GM23248 (cell line): ENCODE data around the gene ITFG1. TPM values are rescaled to one million over a fixed set of nuclear protein-coding genes. Genes with fewer than 3 reads are reported as not detected.

Experiments used
- DNase-seq: peaks from one replicate; pipeline ENCODE4 v3.0.0-alpha.2; 2015
- H2AFZ ChIP-seq: fragments of 200-600 bp; sonication (generic); 2 replicates; pipeline ENCODE4 v1.6.1; 2016; ENCODE audit warnings: antibody characterized with exemption
- H3F3A ChIP-seq: fragments of 200-600 bp; sonication (generic); 2 replicates; pipeline ENCODE4 v1.6.1; 2016; ENCODE audit warnings: mild to moderate bottlenecking, antibody characterized with exemption, mixed run types; ENCODE audit not compliant: insufficient read depth
- H3K27ac ChIP-seq: fragments of 200-600 bp; sonication (generic); 2 replicates; pipeline ENCODE4 v1.5.1; 2016; ENCODE audit warnings: mild to moderate bottlenecking
- H3K27me3 ChIP-seq: fragments of 200-600 bp; sonication (generic); replicated peaks from 2 replicates; pipeline ENCODE4 v1.6.1; 2016; ENCODE audit warnings: mild to moderate bottlenecking; ENCODE audit not compliant: insufficient read depth
- H3K36me3 ChIP-seq: fragments of 200-600 bp; sonication (generic); 2 replicates; pipeline ENCODE4 v1.6.1; 2016; ENCODE audit warnings: low read depth, mild to moderate bottlenecking
- H3K4me1 ChIP-seq: fragments of 200-600 bp; sonication (generic); 2 replicates; pipeline ENCODE4 v1.6.1; 2016; ENCODE audit warnings: mild to moderate bottlenecking; ENCODE audit not compliant: insufficient read depth
- H3K4me2 ChIP-seq: fragments of 200-600 bp; sonication (generic); one replicate; pipeline ENCODE4 v1.6.1; 2016; ENCODE audit warnings: mild to moderate bottlenecking; ENCODE audit not compliant: unreplicated experiment
- H3K4me3 ChIP-seq: fragments of 200-600 bp; sonication (generic); 2 replicates; pipeline ENCODE4 v1.5.1; 2016; ENCODE audit warnings: mild to moderate bottlenecking
- H3K79me2 ChIP-seq: fragments of 200-600 bp; sonication (generic); 2 replicates; pipeline ENCODE4 v1.6.1; 2016; ENCODE audit warnings: mild to moderate bottlenecking; ENCODE audit not compliant: insufficient read depth
- H3K9ac ChIP-seq: fragments of 200-600 bp; sonication (generic); 2 replicates; pipeline ENCODE4 v1.6.1; 2016; ENCODE audit warnings: mild to moderate bottlenecking
- H3K9me2 ChIP-seq: fragments of 200-600 bp; sonication (generic); 2 replicates; pipeline ENCODE4 v1.6.1; 2016; ENCODE audit warnings: mixed run types, mild to moderate bottlenecking, moderate library complexity; ENCODE audit not compliant: insufficient read depth
- H3K9me3 ChIP-seq: fragments of 200-600 bp; sonication (generic); one replicate; pipeline ENCODE4 v1.6.1; 2017; ENCODE audit warnings: low read depth
- H4K20me1 ChIP-seq: fragments of 200-600 bp; sonication (generic); 2 replicates; pipeline ENCODE4 v1.6.0; 2016; ENCODE audit not compliant: insufficient read depth
- EZH2 ChIP-seq: fragments of 200-600 bp; sonication (generic); IDR thresholded peaks from 2 replicates; pipeline ENCODE4 v1.6.1; 2018; ENCODE audit warnings: antibody characterized with exemption, mild to moderate bottlenecking; ENCODE audit not compliant: insufficient read depth, poor library complexity, severe bottlenecking
- EZH2phosphoT487 ChIP-seq: fragments of 200-600 bp; sonication (generic); IDR thresholded peaks from 2 replicates; pipeline ENCODE4 v1.6.1; 2018; ENCODE audit warnings: antibody characterized with exemption, moderate library complexity, mild to moderate bottlenecking, low read depth; ENCODE audit not compliant: insufficient read depth
- WGBS, 2 experiments: methylation state at CpG; one replicate each; pipeline ENCODE4 v1.1.6; 2015 to 2017; ENCODE audit warnings: low lambda C conversion rate in 2 of 2, low coverage in 1 of 2; ENCODE audit errors: missing lambda C conversion rate in 2 of 2; 5-methylcytosine and 5-hydroxymethylcytosine counted together
- in situ Hi-C: fragments of 300-500 bp; cut with MboI; formaldehyde crosslinking; loops from 2 replicates; pipeline ENCODE4 v1.15.0; 2020
- polyA plus RNA-seq: library from polyadenylated mRNA; unstranded; fragments of >200 nt; fragmentation: Nextera tagmentation; extraction: Ambion mirVana; gene quantifications from 2 replicates; pipeline ENCODE4 v1.2.1, GENCODE V29; 2016
- total RNA-seq: library from RNA; depleted of rRNA; stranded (reverse); fragments of >200 nt; shearing (Covaris generic); gene quantifications from 2 replicates; pipeline ENCODE4 v1.2.3, GENCODE V29; 2014

ITFG1 gene
- total and polyA plus RNA-seq, 2 experiments from 2014 or later, result 78.2 to 111 TPM

DNA sequence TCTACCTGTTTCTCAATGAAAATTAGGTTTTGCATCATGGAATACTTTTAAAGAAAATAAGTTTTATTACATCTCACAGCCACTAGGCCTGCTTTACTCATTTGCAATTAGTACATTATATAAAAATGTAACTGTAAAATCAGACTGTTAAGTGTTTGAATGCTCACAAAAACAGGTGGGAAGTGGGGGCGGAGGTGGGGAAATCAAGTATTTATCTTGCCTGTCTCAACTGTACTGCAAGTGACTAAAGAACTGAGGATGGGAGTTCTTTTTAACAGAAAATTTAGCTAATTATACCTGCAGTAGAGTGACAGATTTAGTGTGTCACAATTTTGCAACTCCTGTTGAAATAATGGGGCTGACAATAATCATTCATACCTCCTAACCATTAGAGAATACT, 34.1 kb downstream of the ITFG1 start:
- TF ChIP-seq EZH2, result no peak
- TF ChIP-seq EZH2phosphoT487, result no peak
- Histone ChIP-seq H3K4me1 (no peaks in the 10 kb centered on the region), H3F3A (no peaks in the 10 kb centered on the region), H3K79me2 (no peaks in the 10 kb centered on the region), H3K9me2 (no peaks in the 10 kb centered on the region), H3K4me2 (no peak overlapping the region), H3K9me3 (no peaks in the 10 kb centered on the region), H3K27ac (no peak overlapping the region), H3K4me3 (no peak overlapping the region), H3K36me3 (peaks cover 22% of the 10 kb centered on the region), H3K9ac (no peak overlapping the region), H3K27me3 (no peaks in the 10 kb centered on the region), H2AFZ (no peak overlapping the region), H4K20me1 (no peaks in the 10 kb centered on the region)
- in situ Hi-C loops, result no loop called here
- DNase-seq, result no peak
- 96 to 100% methylated on average over 1 of the region's 1 CpG for WGBS, 2 experiments

DNA sequence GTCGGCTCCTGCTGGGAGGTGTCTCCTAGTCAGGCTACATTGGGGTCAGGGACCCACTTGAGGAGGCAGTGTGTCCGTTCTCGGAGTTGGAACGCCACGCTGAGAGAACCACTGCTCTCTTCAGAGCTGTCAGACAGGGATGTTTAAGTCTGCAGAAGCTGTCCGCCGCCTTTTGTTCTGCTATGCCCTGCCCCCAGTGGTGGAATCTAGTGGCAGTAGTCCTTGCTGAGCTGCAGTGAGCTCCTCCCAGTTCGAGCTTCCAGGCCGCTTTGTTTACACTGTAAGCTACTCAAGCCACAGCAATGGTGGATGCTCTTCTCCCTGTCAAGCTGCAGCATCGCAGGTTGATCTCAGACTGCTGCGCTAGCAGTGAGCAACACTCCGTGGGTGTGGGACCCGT, 36.0 kb downstream of the ITFG1 start:
- in situ Hi-C loops, result no loop called here
- H3K79me2 ChIP-seq, result no peaks in the 10 kb centered on the region
- 95 to 97% methylated on average over 13 of the region's 13 CpGs for WGBS, 2 experiments

DNA sequence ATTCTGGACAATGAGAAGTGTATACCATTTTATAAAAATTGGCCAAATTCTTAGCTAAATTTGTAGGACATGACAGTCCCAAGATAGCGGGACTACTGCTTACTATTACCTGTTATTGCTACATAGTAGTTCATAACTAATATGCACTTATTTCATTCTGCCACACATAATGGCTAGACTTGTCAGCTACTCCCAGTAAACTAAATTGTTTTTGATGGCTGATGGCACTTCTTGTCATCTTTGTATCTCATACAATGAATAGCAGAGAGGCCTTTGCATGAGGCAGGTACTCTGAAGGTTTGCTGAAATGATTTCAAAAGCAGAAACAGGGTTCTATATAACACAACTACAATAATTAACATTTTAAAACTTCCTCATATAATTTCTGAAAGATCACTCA, 44.0 kb downstream of the ITFG1 start:
- 90 to 100% methylated on average over 1 of the region's 1 CpG for WGBS, 2 experiments
- Histone ChIP-seq H3K4me3 (no peak overlapping the region), H3K27ac (no peak overlapping the region), H3K4me2 (no peak overlapping the region), H3K9ac (no peak overlapping the region), H3K9me3 (no peaks in the 10 kb centered on the region), H2AFZ (no peak overlapping the region), H3K36me3 (peaks cover 5% of the 10 kb centered on the region; the same call in 1 of the 2 replicates), H4K20me1 (no peaks in the 10 kb centered on the region), H3F3A (no peaks in the 10 kb centered on the region), H3K9me2 (0 out of 2 replicates have a peak, but pooled peaks cover 4% of the 10 kb centered on the region), H3K27me3 (no peaks in the 10 kb centered on the region), H3K79me2 (0 out of 2 replicates have a peak, but pooled peaks cover 5% of the 10 kb centered on the region), H3K4me1 (no peaks in the 10 kb centered on the region)
- DNase-seq, result no peak
- no peak for TF ChIP-seq EZH2
- in situ Hi-C loops, result no loop called here

More for the DNA sequence above, 36.0 kb downstream of the ITFG1 start:
- Histone ChIP-seq H3K9me2 (no peaks in the 10 kb centered on the region), H3K9me3 (no peaks in the 10 kb centered on the region), H2AFZ (no peak overlapping the region), H3K27me3 (no peaks in the 10 kb centered on the region), H3K4me3 (no peak overlapping the region), H3K4me1 (no peaks in the 10 kb centered on the region), H3K27ac (no peak overlapping the region), H3K36me3 (peaks cover 22% of the 10 kb centered on the region), H3K4me2 (no peak overlapping the region), H3F3A (no peaks in the 10 kb centered on the region), H4K20me1 (no peaks in the 10 kb centered on the region), H3K9ac (no peak overlapping the region)
- TF ChIP-seq EZH2, result no peak
- no peak for TF ChIP-seq EZH2phosphoT487
- DNase-seq, result no peak

DNA sequence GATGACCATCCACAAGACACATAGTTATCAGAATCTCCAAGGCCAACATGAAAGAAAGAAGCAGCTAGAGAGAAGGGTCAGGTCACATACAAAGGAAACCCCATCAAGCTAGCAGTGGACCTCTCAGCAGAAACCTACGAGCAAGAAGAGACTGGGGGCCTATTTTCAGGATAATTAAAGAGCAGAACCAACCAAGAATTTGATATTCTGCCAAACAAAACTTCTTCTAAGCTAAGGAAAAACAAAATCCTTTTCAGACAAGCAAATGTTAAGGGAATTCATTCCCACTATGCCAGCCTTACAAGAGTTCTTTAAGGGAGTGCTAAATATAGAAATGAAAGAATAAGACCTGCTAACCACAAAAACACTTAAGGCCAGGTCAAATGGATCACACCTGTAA, 47.8 kb downstream of the ITFG1 start:
- Histone ChIP-seq H3F3A (no peaks in the 10 kb centered on the region), H3K79me2 (0 out of 2 replicates have a peak, but pooled peaks cover 5% of the 10 kb centered on the region), H3K4me1 (no peaks in the 10 kb centered on the region), H4K20me1 (no peaks in the 10 kb centered on the region), H3K27ac (no peak overlapping the region), H3K4me3 (no peak overlapping the region), H3K36me3 (peaks cover 5% of the 10 kb centered on the region; the same call in 1 of the 2 replicates), H3K27me3 (no peaks in the 10 kb centered on the region), H2AFZ (no peak overlapping the region), H3K4me2 (no peak overlapping the region), H3K9me3 (no peaks in the 10 kb centered on the region), H3K9ac (no peak overlapping the region), H3K9me2 (0 out of 2 replicates have a peak, but pooled peaks cover 4% of the 10 kb centered on the region)
- TF ChIP-seq EZH2phosphoT487 (no peak), EZH2 (no peak)
- in situ Hi-C loops, result no loop called here
- DNase-seq, result no peak
- 100% methylated on average over 1 of the region's 1 CpG for WGBS, 2 experiments

DNA sequence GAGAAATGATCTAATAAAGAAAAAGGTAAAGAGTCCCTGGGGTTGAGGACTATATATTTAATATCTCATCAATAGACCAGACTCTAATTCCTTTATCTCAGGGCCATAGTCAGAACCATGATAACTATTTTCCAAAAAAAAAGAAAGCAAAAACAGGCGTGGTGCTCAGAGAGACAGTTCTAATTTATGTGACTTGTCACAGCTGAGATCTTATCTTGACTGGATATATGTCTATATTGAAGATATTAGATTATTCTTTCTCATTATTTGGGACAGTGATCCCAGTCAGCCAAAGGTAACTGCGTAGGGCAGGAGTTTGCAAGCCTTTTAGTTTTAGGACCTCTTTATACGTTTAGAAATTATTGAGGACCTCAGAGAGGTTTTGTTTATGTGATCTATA, 52.4 kb downstream of the ITFG1 start:
- no peaks in the 10 kb centered on the region for H3F3A ChIP-seq
- no peaks in the 10 kb centered on the region for H4K20me1 ChIP-seq
- H3K36me3 ChIP-seq, result no peaks in the 10 kb centered on the region
- H3K27me3 ChIP-seq, result no peaks in the 10 kb centered on the region
- no peaks in the 10 kb centered on the region for H3K9me2 ChIP-seq
- TF ChIP-seq EZH2phosphoT487, result no peak
- no peak for TF ChIP-seq EZH2
- H3K27ac ChIP-seq, result no peak overlapping the region
- H3K4me1 ChIP-seq, result no peaks in the 10 kb centered on the region
- no peak overlapping the region for H3K4me3 ChIP-seq
- DNase-seq, result no peak
- in situ Hi-C loops, result no loop called here
- no peak overlapping the region for H3K9ac ChIP-seq
- 0 out of 2 replicates have a peak, but pooled peaks cover 5% of the 10 kb centered on the region for H3K79me2 ChIP-seq
- no peak overlapping the region for H2AFZ ChIP-seq
- WGBS, 2 experiments, result 88 to 94% methylated on average over 3 of the region's 3 CpGs
- H3K4me2 ChIP-seq, result no peak overlapping the region
- no peaks in the 10 kb centered on the region for H3K9me3 ChIP-seq
